OCI-LY7 (cell line): Measurements from ENCODE around the gene SLC52A1. TPM values are rescaled to one million over a fixed set of nuclear protein-coding genes. Genes with fewer than 3 reads are reported as not detected.

Experiments
- BruUV-seq: library from RNA; stranded (reverse); fragments of 400-500 nt; replicated peaks from 2 replicates; lab custom pipeline; 2021; lab: Mats Ljungman, UMichigan
- CTCF ChIA-PET: fragments of 300-600 bp; sonication (Branson Sonifier 250); formaldehyde crosslinking; loops from one replicate; lab custom pipeline; 2022; ENCODE audit warnings: antibody characterized with exemption; ENCODE audit not compliant: unreplicated experiment; lab: Charles Lee
- POLR2A ChIA-PET: fragments of 300-600 bp; sonication (Branson Sonifier 250); formaldehyde crosslinking; loops from one replicate; lab custom pipeline; 2022; ENCODE audit warnings: antibody characterized with exemption; lab: Charles Lee
- DNase-seq: peaks from one replicate; pipeline ENCODE4 v3.0.0-alpha.2; 2015; ENCODE audit warnings: low spot score
- H2AFZ ChIP-seq: fragments of 200-600 bp; sonication (generic), shearing (Covaris generic); 2 replicates; pipeline ENCODE4 v1.6.1; 2014; ENCODE audit warnings: mild to moderate bottlenecking, antibody characterized with exemption, low read length, moderate library complexity
- H3K27ac ChIP-seq: fragments of 200-600 bp; sonication (generic); 2 replicates; pipeline ENCODE4 v1.5.1; 2014; ENCODE audit warnings: mixed run types, low read depth, mild to moderate bottlenecking, moderate library complexity, low read length, inconsistent platforms; ENCODE audit not compliant: poor library complexity, severe bottlenecking
- H3K36me3 ChIP-seq: fragments of 200-600 bp; sonication (generic); 2 replicates; pipeline ENCODE4 v1.6.1; 2014; ENCODE audit warnings: mild to moderate bottlenecking, antibody characterized with exemption, low read length, moderate library complexity, mixed read lengths; ENCODE audit not compliant: insufficient read depth
- H3K4me1 ChIP-seq: fragments of 200-600 bp; sonication (generic); 2 replicates; pipeline ENCODE4 v1.5.1; 2014; ENCODE audit warnings: mild to moderate bottlenecking, low read length; ENCODE audit not compliant: insufficient read depth, poor library complexity, severe bottlenecking
- H3K4me2 ChIP-seq: fragments of 200-600 bp; sonication (generic); 2 replicates; pipeline ENCODE4 v1.6.1; 2014; ENCODE audit warnings: mild to moderate bottlenecking, low read length
- H3K4me3 ChIP-seq: fragments of 200-600 bp; sonication (generic); 2 replicates; pipeline ENCODE4 v1.5.1; 2014; ENCODE audit warnings: mild to moderate bottlenecking, low read depth, low read length; ENCODE audit not compliant: poor library complexity, severe bottlenecking
- H3K79me2 ChIP-seq: fragments of 200-600 bp; sonication (generic); 2 replicates; pipeline ENCODE4 v1.6.1; 2016; ENCODE audit warnings: low read depth, mild to moderate bottlenecking, low read length, moderate library complexity, mixed read lengths; ENCODE audit not compliant: insufficient read depth
- H3K9me2 ChIP-seq: fragments of 200-600 bp; sonication (generic); 2 replicates; pipeline ENCODE4 v1.6.1; 2016; ENCODE audit warnings: mild to moderate bottlenecking, low read length, mixed read lengths; ENCODE audit not compliant: insufficient read depth
- H3K9me3 ChIP-seq: fragments of 200-600 bp; sonication (generic); 2 replicates; pipeline ENCODE4 v1.6.1; 2014; ENCODE audit warnings: mild to moderate bottlenecking, mixed run types, low read length, mixed read lengths
- H4K20me1 ChIP-seq: fragments of 200-600 bp; sonication (generic); 2 replicates; pipeline ENCODE4 v1.6.1; 2014; ENCODE audit warnings: mild to moderate bottlenecking, antibody characterized with exemption, low read length, moderate library complexity, mixed read lengths; ENCODE audit not compliant: insufficient read depth
- EZH2phosphoT487 ChIP-seq: fragments of 200-600 bp; sonication (generic); IDR thresholded peaks from 2 replicates; pipeline ENCODE4 v1.6.1; 2018; ENCODE audit warnings: low read depth, borderline replicate concordance, mild to moderate bottlenecking, mixed run types, antibody characterized with exemption, low read length, moderate library complexity, mixed read lengths
- intact Hi-C: fragments of 100-400 bp; cut with micrococcal nuclease; formaldehyde crosslinking; loops from one replicate; pipeline ENCODE4 v1.10.0; 2022; ENCODE audit not compliant: unreplicated experiment
- total RNA-seq, 2 experiments: library from RNA; depleted of rRNA in 1 of 2; stranded (reverse); fragments of >200 nt in 1 of 2; shearing (Covaris generic) in 1 of 2; gene quantifications; 2 replicates each; pipeline ENCODE4 v1.2.3, GENCODE V29; 2014 to 2022
- TF ChIP-seq, protein P1 (sequence below): fragments of 200-600 bp; sonication (generic); conservative IDR thresholded peaks from 2 replicates; pipeline ENCODE4 v1.5.1; 2014; ENCODE audit warnings: mild to moderate bottlenecking, antibody characterized with exemption, low read length, moderate library complexity, mixed read lengths

The SLC52A1 gene
- total RNA-seq, 2 experiments from 2014 or later, result not detected

- Histone ChIP-seq H4K20me1 (no peaks in the 10 kb centered on the region), H3K27ac (no peak overlapping the region), H2AFZ (no peak overlapping the region), H3K9me3 (no peaks in the 10 kb centered on the region), H3K9me2 (no peaks in the 10 kb centered on the region), H3K79me2 (no peaks in the 10 kb centered on the region), H3K4me2 (no peak overlapping the region), H3K4me3 (no peak overlapping the region), H3K4me1 (peaks cover 28% of the 10 kb centered on the region), H3K36me3 (peaks cover 32% of the 10 kb centered on the region)
- intact Hi-C loops, result no loop called here
- no peak for DNase-seq
- POLR2A ChIA-PET, result no interaction called here
- TF ChIP-seq, protein P1, sequence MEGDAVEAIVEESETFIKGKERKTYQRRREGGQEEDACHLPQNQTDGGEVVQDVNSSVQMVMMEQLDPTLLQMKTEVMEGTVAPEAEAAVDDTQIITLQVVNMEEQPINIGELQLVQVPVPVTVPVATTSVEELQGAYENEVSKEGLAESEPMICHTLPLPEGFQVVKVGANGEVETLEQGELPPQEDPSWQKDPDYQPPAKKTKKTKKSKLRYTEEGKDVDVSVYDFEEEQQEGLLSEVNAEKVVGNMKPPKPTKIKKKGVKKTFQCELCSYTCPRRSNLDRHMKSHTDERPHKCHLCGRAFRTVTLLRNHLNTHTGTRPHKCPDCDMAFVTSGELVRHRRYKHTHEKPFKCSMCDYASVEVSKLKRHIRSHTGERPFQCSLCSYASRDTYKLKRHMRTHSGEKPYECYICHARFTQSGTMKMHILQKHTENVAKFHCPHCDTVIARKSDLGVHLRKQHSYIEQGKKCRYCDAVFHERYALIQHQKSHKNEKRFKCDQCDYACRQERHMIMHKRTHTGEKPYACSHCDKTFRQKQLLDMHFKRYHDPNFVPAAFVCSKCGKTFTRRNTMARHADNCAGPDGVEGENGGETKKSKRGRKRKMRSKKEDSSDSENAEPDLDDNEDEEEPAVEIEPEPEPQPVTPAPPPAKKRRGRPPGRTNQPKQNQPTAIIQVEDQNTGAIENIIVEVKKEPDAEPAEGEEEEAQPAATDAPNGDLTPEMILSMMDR, result no peak
- no peak for TF ChIP-seq EZH2phosphoT487
- CTCF ChIA-PET, result no interaction called here
- no TSS peak for BruUV-seq
Observed at GRCh38 chr17:5014357-5014756, 20.9 kb downstream of the SLC52A1 start.

GRCh38 chr17:5011928-5012327 lies 23.3 kb downstream of the SLC52A1 start:
- TF ChIP-seq, protein P1, result no peak
- TF ChIP-seq EZH2phosphoT487, result no peak
- Histone ChIP-seq H3K4me2 (no peak overlapping the region), H3K4me3 (no peak overlapping the region), H3K9me2 (no peaks in the 10 kb centered on the region), H4K20me1 (no peaks in the 10 kb centered on the region), H3K9me3 (no peaks in the 10 kb centered on the region), H3K79me2 (no peaks in the 10 kb centered on the region), H2AFZ (no peak overlapping the region), H3K4me1 (peaks cover 10% of the 10 kb centered on the region), H3K36me3 (peaks cover 42% of the 10 kb centered on the region), H3K27ac (no peak overlapping the region)
- intact Hi-C loops, result no loop called here
- CTCF ChIA-PET, result no interaction called here
- no peak for DNase-seq
- POLR2A ChIA-PET, result no interaction called here
- no TSS peak for BruUV-seq

GRCh38 chr17:5003214-5003867 lies 31.9 kb downstream of the SLC52A1 start:
- DNase-seq, result no peak

More at GRCh38 chr17:5003214-5003867, 31.9 kb downstream of the SLC52A1 start:
- no TSS peak for BruUV-seq
- Histone ChIP-seq H4K20me1 (no peaks in the 10 kb centered on the region), H3K9me2 (no peaks in the 10 kb centered on the region), H3K9me3 (no peaks in the 10 kb centered on the region), H3K36me3 (peaks cover 59% of the 10 kb centered on the region), H3K27ac (no peak overlapping the region), H3K4me3 (no peak overlapping the region), H3K4me1 (peaks cover 13% of the 10 kb centered on the region), H3K4me2 (no peak overlapping the region), H2AFZ (no peak overlapping the region), H3K79me2 (peaks cover 6% of the 10 kb centered on the region; the same call in 1 of the 2 replicates)
- ChIA-PET POLR2A (no interaction called here), CTCF (no interaction called here)
- intact Hi-C loops, result no loop called here
- TF ChIP-seq, protein P1, result no peak
- no peak for TF ChIP-seq EZH2phosphoT487
